Hepatocyte (in vitro differentiated cells): ENCODE data around the gene JOSD2.

ENCODE experiments used
- CTCF ChIP-seq: fragments of 200-600 bp; sonication (generic); IDR thresholded peaks from 2 replicates; pipeline ENCODE4 v1.5.1; 2016; ENCODE audit warnings: antibody characterized with exemption, mild to moderate bottlenecking; ENCODE audit not compliant: poor library complexity
- EZH2 ChIP-seq: fragments of 200-600 bp; sonication (generic); IDR thresholded peaks from 2 replicates; pipeline ENCODE4 v1.6.1; 2016; ENCODE audit warnings: antibody characterized with exemption, mild to moderate bottlenecking, borderline replicate concordance
- EZH2phosphoT487 ChIP-seq: fragments of 200-600 bp; sonication (generic); IDR thresholded peaks from one replicate; pipeline ENCODE4 v1.6.1; 2018; ENCODE audit warnings: antibody characterized with exemption, mild to moderate bottlenecking, low read depth, moderate library complexity; ENCODE audit not compliant: unreplicated experiment, severe bottlenecking

- TF ChIP-seq CTCF (no peak), EZH2phosphoT487 (no peak), EZH2 (no peak)
Measured at GRCh38 chr19:50559636-50560035, 48.6 kb upstream of the JOSD2 start.
